Lung microvascular endothelial cell (primary cell): ENCODE data around the gene PDZRN4. TPM values are rescaled to one million over a fixed set of nuclear protein-coding genes. Genes with fewer than 3 reads are reported as not detected.
"Not testable (repeated sequence)": the region's sequence is repeated elsewhere in the genome, so short reads cannot be mapped to it uniquely, and the experiment has no call there.

ENCODE experiments used
- DNase-seq, 2 donors: peaks; one replicate each; pipeline versions ENCODE4 v3.0.0 to v3.0.0-alpha.2; 2010; ENCODE audit warnings: low read depth in 2 of 2
- total RNA-seq: library from RNA; depleted of rRNA; stranded (reverse); fragments of >200 nt; gene quantifications from 2 replicates; pipeline ENCODE4 v1.2.1, GENCODE V29; 2014

The PDZRN4 gene
- total RNA-seq, 1 donor from 2014 or later, result not detected

GRCh38 chr12:41556176-41556575, 368.1 kb downstream of the PDZRN4 start:
- peak in 1 of 2 donors; percentile 43 for DNase-seq

GRCh38 chr12:41557344-41557743, 369.2 kb downstream of the PDZRN4 start:
- DNase-seq, result no peak

- DNase-seq, result no peak
Measured at GRCh38 chr12:41558671-41559070, 370.6 kb downstream of the PDZRN4 start.

GRCh38 chr12:41563051-41563450, 374.9 kb downstream of the PDZRN4 start:
- no peak for DNase-seq

- DNase-seq, result peak in 1 of 2 donors; percentile 5
Measured at GRCh38 chr12:41564816-41565215, 376.7 kb downstream of the PDZRN4 start.

- no peak for DNase-seq
Measured at GRCh38 chr12:41566703-41567102, 378.6 kb downstream of the PDZRN4 start.

- no peak for DNase-seq
Measured at GRCh38 chr12:41573445-41573844, 385.3 kb downstream of the PDZRN4 start.

- peak in 1 of 2 donors; percentile 19 for DNase-seq
Measured at GRCh38 chr12:41576925-41577324, 388.8 kb downstream of the PDZRN4 start.

GRCh38 chr12:41577995-41578394, 389.9 kb downstream of the PDZRN4 start:
- DNase-seq, result no peak

GRCh38 chr12:41585784-41586183, 397.7 kb downstream of the PDZRN4 start:
- DNase-seq, result no peak

GRCh38 chr12:41587574-41587973, 399.5 kb downstream of the PDZRN4 start:
- DNase-seq, result no peak

GRCh38 chr12:41589878-41590277, 401.8 kb downstream of the PDZRN4 start:
- DNase-seq, result no peak

GRCh38 chr12:41596190-41596589, 408.1 kb downstream of the PDZRN4 start:
- no peak for DNase-seq

- peak in 1 of 2 donors; percentile 6 for DNase-seq
Measured at GRCh38 chr12:41604830-41605229, 416.7 kb downstream of the PDZRN4 start.

GRCh38 chr12:41605545-41606305, 417.6 kb downstream of the PDZRN4 start:
- no peak for DNase-seq

- DNase-seq, result no peak
Measured at GRCh38 chr12:41606468-41607445, 418.6 kb downstream of the PDZRN4 start.

- no peak for DNase-seq
Measured at GRCh38 chr12:41612892-41613557, 424.9 kb downstream of the PDZRN4 start.

GRCh38 chr12:41615174-41615573, 427.1 kb downstream of the PDZRN4 start:
- not testable (repeated sequence) for DNase-seq

GRCh38 chr12:41619705-41620104, 431.6 kb downstream of the PDZRN4 start:
- no peak for DNase-seq

GRCh38 chr12:41621291-41621690, 433.2 kb downstream of the PDZRN4 start:
- no peak for DNase-seq
